H1 (cell line): ENCODE measurements around the gene LTN1. TPM values are rescaled to one million over a fixed set of nuclear protein-coding genes. Genes with fewer than 3 reads are reported as not detected.

Experiments
- CTCF ChIA-PET: fragments of 300-600 bp; sonication (Branson Sonifier 250); formaldehyde crosslinking; loops from one replicate; lab custom pipeline; 2021; ENCODE audit not compliant: partially characterized antibody; lab: Charles Lee
- POLR2A ChIA-PET: fragments of 300-600 bp; sonication (Branson Sonifier 250); formaldehyde crosslinking; loops from one replicate; lab custom pipeline; 2021; ENCODE audit warnings: inconsistent platforms; ENCODE audit not compliant: partially characterized antibody; lab: Charles Lee
- DNase-seq, 2 experiments: peaks; one replicate each; pipeline versions ENCODE4 v3.0.0 to v3.0.0-alpha.2; 2010 to 2022; ENCODE audit warnings: low spot score in 2 of 2, low read depth in 1 of 2, mixed read lengths in 1 of 2
- FAIRE-seq: peaks from 2 replicates; lab custom pipeline; 2011; peaks lifted over from hg19 to GRCh38; lab: Jason Lieb, UNC
- H2AFZ ChIP-seq: 2 replicates; pipeline ENCODE4 v1.8.1; 2012; ENCODE audit warnings: low read length, inconsistent platforms
- H2AK5ac ChIP-seq: 2 replicates; pipeline ENCODE4 v1.6.1; 2013; ENCODE audit warnings: low read depth, low read length
- H2BK120ac ChIP-seq: replicated peaks from 2 replicates; pipeline ENCODE3; 2013; ENCODE audit warnings: low read depth, low read length, inconsistent platforms
- H2BK12ac ChIP-seq: 2 replicates; pipeline ENCODE4 v1.6.1; 2013; ENCODE audit warnings: low read depth, low read length
- H2BK15ac ChIP-seq: 2 replicates; pipeline ENCODE4 v1.6.1; 2013; ENCODE audit warnings: low read length
- H2BK20ac ChIP-seq: 2 replicates; pipeline ENCODE4 v1.6.1; 2013; ENCODE audit warnings: low read length
- H2BK5ac ChIP-seq: 2 replicates; pipeline ENCODE4 v1.6.1; 2013; ENCODE audit warnings: low read depth, low read length
- H3K14ac ChIP-seq: 2 replicates; pipeline ENCODE4 v1.6.1; 2013; ENCODE audit warnings: inconsistent platforms; ENCODE audit not compliant: insufficient read length
- H3K18ac ChIP-seq: 2 replicates; pipeline ENCODE4 v1.6.1; 2013; ENCODE audit warnings: low read length; ENCODE audit errors: extremely low read depth
- H3K23ac ChIP-seq: 2 replicates; pipeline ENCODE4 v1.6.1; 2013; ENCODE audit warnings: inconsistent platforms; ENCODE audit not compliant: insufficient read length
- H3K23me2 ChIP-seq: 2 replicates; pipeline ENCODE4 v1.6.1; 2013; ENCODE audit warnings: low read depth, low read length
- H3K27ac ChIP-seq: 2 replicates; pipeline ENCODE4 v1.6.1; 2011; ENCODE audit warnings: low read depth, low read length, inconsistent platforms
- H3K27me3 ChIP-seq, 4 experiments: replicated peaks in 1 of 4; 1 replicate in 1 of 4; 2 replicates in 3 of 4; pipeline versions ENCODE4 v1.6.1 to v1.8.1; 2011 to 2013; ENCODE audit warnings: low read length in 3 of 4, mild to moderate bottlenecking in 3 of 4, inconsistent platforms in 2 of 4, mixed read lengths in 2 of 4, moderate library complexity in 1 of 4; ENCODE audit not compliant: control insufficient read depth in 3 of 4, insufficient read depth in 3 of 4; ENCODE audit errors: extremely low read depth in 1 of 4
- H3K36me3 ChIP-seq, 4 experiments: 2 replicates each; pipeline versions ENCODE4 v1.6.1 to v1.8.1; 2011 to 2013; ENCODE audit warnings: mild to moderate bottlenecking in 4 of 4, low read length in 3 of 4, moderate library complexity in 2 of 4, control low read depth in 1 of 4, inconsistent platforms in 1 of 4; ENCODE audit not compliant: insufficient read depth in 4 of 4, control insufficient read depth in 2 of 4
- H3K4ac ChIP-seq: replicated peaks from 2 replicates; pipeline ENCODE3; 2013; ENCODE audit warnings: low read length, low read depth, mixed read lengths, inconsistent platforms; ENCODE audit not compliant: insufficient read length
- H3K4me1 ChIP-seq, 4 experiments: replicated peaks in 1 of 4; 1 replicate in 1 of 4; 2 replicates in 3 of 4; pipeline versions ENCODE4 v1.6.1 to v1.8.1; 2011 to 2013; ENCODE audit warnings: low read length in 3 of 4, inconsistent platforms in 2 of 4, mixed read lengths in 1 of 4; ENCODE audit not compliant: insufficient read depth in 4 of 4, control insufficient read depth in 3 of 4
- H3K4me2 ChIP-seq, 2 experiments: 2 replicates each; pipeline versions ENCODE4 v1.6.1 to v1.8.1; 2011 to 2013; ENCODE audit warnings: low read depth in 2 of 2, low read length in 2 of 2, control low read depth in 1 of 2, inconsistent platforms in 1 of 2, mild to moderate bottlenecking in 1 of 2; ENCODE audit not compliant: insufficient read depth in 1 of 2
- H3K4me3 ChIP-seq, 4 experiments: fragments of 200-600, 300-600 bp in 1 of 4; sonication (generic), shearing (Covaris generic), sonication (Bioruptor Twin) in 1 of 4; 2 replicates each; pipeline versions ENCODE4 v1.5.1 to v1.8.1; 2011 to 2016; ENCODE audit warnings: low read length in 4 of 4, low read depth in 3 of 4, control low read depth in 2 of 4, inconsistent platforms in 2 of 4, mild to moderate bottlenecking in 2 of 4, mixed read lengths in 1 of 4, moderate library complexity in 1 of 4; ENCODE audit not compliant: insufficient read depth in 2 of 4; ENCODE audit errors: extremely low read depth in 1 of 4
- H3K56ac ChIP-seq: replicated peaks from 2 replicates; pipeline ENCODE3; 2013; ENCODE audit warnings: low read depth, mild to moderate bottlenecking, mixed read lengths, low read length, inconsistent platforms; ENCODE audit not compliant: insufficient read length
- H3K79me1 ChIP-seq: 2 replicates; pipeline ENCODE4 v1.6.1; 2013; ENCODE audit warnings: low read depth, low read length, control low read depth
- H3K79me2 ChIP-seq, 2 experiments: 2 replicates each; pipeline versions ENCODE4 v1.6.1 to v1.8.1; 2012 to 2013; ENCODE audit warnings: low read length in 2 of 2, mild to moderate bottlenecking in 2 of 2, inconsistent platforms in 1 of 2; ENCODE audit not compliant: insufficient read depth in 2 of 2, control insufficient read depth in 1 of 2
- H3K9ac ChIP-seq, 4 experiments: replicated peaks in 1 of 4; 1 replicate in 1 of 4; 2 replicates in 3 of 4; pipeline versions ENCODE4 v1.6.1 to v1.8.1; 2011 to 2013; ENCODE audit warnings: low read depth in 3 of 4, low read length in 3 of 4, control low read depth in 2 of 4, mild to moderate bottlenecking in 2 of 4, moderate library complexity in 2 of 4, inconsistent platforms in 1 of 4; ENCODE audit errors: extremely low read depth in 1 of 4
- H3K9me3 ChIP-seq, 2 experiments: 2 replicates each; pipeline versions ENCODE4 v1.6.1 to v1.8.1; 2012 to 2013; ENCODE audit warnings: mild to moderate bottlenecking in 2 of 2, moderate library complexity in 2 of 2, control low read depth in 1 of 2, inconsistent platforms in 1 of 2, low read depth in 1 of 2, low read length in 1 of 2, mixed read lengths in 1 of 2; ENCODE audit not compliant: insufficient read depth in 2 of 2
- H4K20me1 ChIP-seq, 2 experiments: replicated peaks in 1 of 2; 2 replicates each; pipeline versions ENCODE3 to v1.8.1; 2011 to 2013; ENCODE audit warnings: inconsistent platforms in 2 of 2, low read length in 2 of 2, mild to moderate bottlenecking in 1 of 2; ENCODE audit not compliant: insufficient read depth in 2 of 2, control insufficient read depth in 1 of 2
- H4K5ac ChIP-seq: 2 replicates; pipeline ENCODE4 v1.6.1; 2013; ENCODE audit warnings: low read length, low read depth, mixed read lengths, inconsistent platforms; ENCODE audit not compliant: insufficient read length
- H4K8ac ChIP-seq: 2 replicates; pipeline ENCODE4 v1.8.0; 2013; ENCODE audit warnings: mild to moderate bottlenecking, moderate library complexity, low read length, inconsistent platforms; ENCODE audit not compliant: insufficient read depth; ENCODE audit errors: extremely low read depth
- H4K91ac ChIP-seq: replicated peaks from 2 replicates; pipeline ENCODE3; 2013; ENCODE audit warnings: low read length, mixed read lengths, inconsistent platforms; ENCODE audit not compliant: insufficient read length
- ATF3 ChIP-seq: IDR thresholded peaks from 2 replicates; pipeline ENCODE4 v1.6.1; 2011; ENCODE audit warnings: low read depth, mild to moderate bottlenecking, low read length; ENCODE audit not compliant: insufficient read depth
- BACH1 ChIP-seq: IDR thresholded peaks from 2 replicates; pipeline ENCODE4 v1.6.1; 2012; ENCODE audit warnings: low read length, improper control_type of control experiment
- CREB1 ChIP-seq: IDR thresholded peaks from 2 replicates; pipeline ENCODE4 v1.6.1; 2012; ENCODE audit warnings: inconsistent platforms
- FOSL1 ChIP-seq: IDR thresholded peaks from 2 replicates; pipeline ENCODE4 v1.6.1; 2011; ENCODE audit warnings: mild to moderate bottlenecking, low read depth, low read length, moderate library complexity; ENCODE audit not compliant: insufficient read depth
- GABPA ChIP-seq: IDR thresholded peaks from 2 replicates; pipeline ENCODE4 v1.6.1; 2011; ENCODE audit warnings: mild to moderate bottlenecking, low read length, moderate library complexity, borderline replicate concordance; ENCODE audit not compliant: insufficient read depth
- HDAC2 ChIP-seq, 2 experiments: fragments of 300-600 bp in 1 of 2; sonication (generic) in 1 of 2; IDR thresholded peaks; 2 replicates each; pipeline ENCODE4 v1.6.1; 2011 to 2012; ENCODE audit warnings: low read depth in 2 of 2, low read length in 2 of 2, mild to moderate bottlenecking in 2 of 2, moderate library complexity in 2 of 2, borderline replicate concordance in 1 of 2, inconsistent platforms in 1 of 2
- JUND ChIP-seq: IDR thresholded peaks from 2 replicates; pipeline ENCODE4 v1.6.1; 2011; ENCODE audit warnings: mild to moderate bottlenecking, improper control_type of control experiment, low read length
- POLR2A ChIP-seq, 2 experiments: IDR thresholded peaks; 1 replicate in 1 of 2; 2 replicates in 1 of 2; pipeline ENCODE4 v1.6.1; 2011; ENCODE audit warnings: low read depth in 2 of 2, low read length in 2 of 2, mild to moderate bottlenecking in 2 of 2; ENCODE audit errors: control extremely low read depth in 1 of 2
- RAD21 ChIP-seq, 2 experiments: IDR thresholded peaks in 1 of 2; conservative IDR thresholded peaks in 1 of 2; 2 replicates each; pipeline ENCODE4 v1.6.1; 2011; ENCODE audit warnings: low read depth in 2 of 2, low read length in 2 of 2, improper control_type of control experiment in 1 of 2, inconsistent platforms in 1 of 2, mild to moderate bottlenecking in 1 of 2, moderate library complexity in 1 of 2
- SIN3A ChIP-seq, 2 experiments: IDR thresholded peaks in 1 of 2; conservative IDR thresholded peaks in 1 of 2; 2 replicates each; pipeline ENCODE4 v1.6.1; 2011 to 2012; ENCODE audit warnings: low read length in 2 of 2, improper control_type of control experiment in 1 of 2, low read depth in 1 of 2, mild to moderate bottlenecking in 1 of 2
- SP1 ChIP-seq: IDR thresholded peaks from 2 replicates; pipeline ENCODE4 v1.6.1; 2011; ENCODE audit warnings: low read depth, low read length
- SUZ12 ChIP-seq: fragments of 200-600 bp; sonication (generic); IDR thresholded peaks from 2 replicates; pipeline ENCODE4 v1.6.1; 2012; ENCODE audit warnings: mild to moderate bottlenecking, inconsistent platforms, low read length, moderate library complexity, mixed read lengths
- YY1 ChIP-seq: IDR thresholded peaks from 2 replicates; pipeline ENCODE4 v1.6.1; 2011; ENCODE audit warnings: low read depth, mild to moderate bottlenecking, low read length
- ZNF274 ChIP-seq: IDR thresholded peaks from 2 replicates; pipeline ENCODE4 v1.7.0; 2012; ENCODE audit warnings: low read length, borderline replicate concordance; ENCODE audit errors: extremely low read depth
- WGBS, 2 experiments: shearing (Covaris generic) in 1 of 2; methylation state at CpG; one replicate each; pipeline versions ENCODE4 v1.1.6 to v1.1.7; 2013 to 2015; ENCODE audit warnings: low lambda C conversion rate in 2 of 2, mixed read lengths in 2 of 2, inconsistent platforms in 1 of 2, low coverage in 1 of 2, missing lambda C conversion rate in 1 of 2; ENCODE audit not compliant: insufficient replicate concordance in 2 of 2, insufficient coverage in 1 of 2, insufficient read length in 1 of 2; ENCODE audit errors: extremely low coverage in 1 of 2, missing lambda C conversion rate in 1 of 2; 5-methylcytosine and 5-hydroxymethylcytosine counted together
- polyA plus RNA-seq, 7 experiments: library from polyadenylated mRNA; depleted of rRNA in 3 of 7; stranded (reverse) in 5 of 7; unstranded in 2 of 7; fragments of >200 nt in 5 of 7; fragments of 200-250 nt in 2 of 7; gene quantifications; 1 replicate in 5 of 7; 2 replicates in 1 of 7; 4 replicates in 1 of 7; pipeline versions ENCODE4 v1.2.1 to v1.2.3, GENCODE V29; 2011 to 2013; ENCODE audit warnings: missing spikeins in 2 of 7, mixed read lengths in 2 of 7
- total RNA-seq: library from RNA; stranded (reverse); fragmentation: NEBNext Ultra II Directional; extraction: Animal tissue kit (Norgen Biotek cat#: 25700); gene quantifications from 2 replicates; pipeline ENCODE4 v1.2.1, GENCODE V29; 2021

The LTN1 gene
- total and polyA plus RNA-seq, 2 of the 8 experiments (the other 6 are each of a cell fraction or from before 2014, with no cell fraction given) = 3.2 to 23.5 TPM

DNA sequence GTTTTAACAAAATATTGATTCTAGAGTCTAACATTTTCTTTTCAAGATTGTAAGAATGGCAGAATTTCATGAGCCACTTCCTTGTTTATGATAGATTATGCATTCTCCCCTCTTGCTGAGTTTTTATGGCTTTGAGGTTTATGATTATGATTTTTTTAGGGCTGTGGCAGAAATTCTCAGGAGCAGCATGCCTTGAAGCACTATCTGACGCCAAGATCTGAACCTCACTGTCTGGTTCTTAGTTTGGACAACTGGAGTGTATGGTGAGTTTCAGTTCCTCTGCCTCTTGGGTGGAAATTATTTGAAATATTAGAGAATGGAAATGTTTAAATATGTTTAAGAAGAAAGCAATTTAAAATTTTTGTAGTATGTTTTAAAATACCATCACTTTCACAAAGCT, 42.0 kb upstream of the LTN1 start:
- Histone ChIP-seq H3K4me1 (no peaks in the 10 kb centered on the region), H3K36me3 (peaks cover 5 to 49% (median 28%) of the 10 kb centered on the region in 4 experiments; a peak in 6 of 8 replicates)
- TF ChIP-seq RAD21 (IDR thresholded peaks at IDR 0.05 in 1 of 2, conservative IDR thresholded peaks at IDR 0.05 in 1 of 2; ENCODE audit: low read depth in 2 of 2, low read length in 2 of 2) (no peak), SUZ12 (no peak), SIN3A (conservative IDR thresholded peaks at IDR 0.05 in 1 of 2, IDR thresholded peaks at IDR 0.05 in 1 of 2; ENCODE audit: low read depth in 1 of 2, low read length in 2 of 2) (no peak), SP1 (no peak), YY1 (no peak), POLR2A (IDR thresholded peaks at IDR 0.05; ENCODE audit: control extremely low read depth in 1 of 2, low read depth in 2 of 2, low read length in 2 of 2) (no peak), HDAC2 (IDR thresholded peaks at IDR 0.05; ENCODE audit: borderline replicate concordance in 1 of 2, low read depth in 2 of 2, low read length in 2 of 2) (no peak), BACH1 (no peak), FOSL1 (no peak), CREB1 (no peak), GABPA (no peak), ZNF274 (no peak), JUND (no peak), ATF3 (no peak)

More for the DNA sequence above, 42.0 kb upstream of the LTN1 start:
- H4K20me1 ChIP-seq = peaks cover 0 to 3% of the 10 kb centered on the region in 2 experiments
- no peaks in the 10 kb centered on the region for H3K9me3 ChIP-seq
- H3K23ac ChIP-seq = no peak overlapping the region
- no peak overlapping the region for H2BK5ac ChIP-seq
- H2BK15ac ChIP-seq = no peak overlapping the region
- no peak overlapping the region for H4K8ac ChIP-seq
- no peak overlapping the region for H3K9ac ChIP-seq
- no peak overlapping the region for H4K91ac ChIP-seq
- no peak overlapping the region for H2AK5ac ChIP-seq
- H3K4ac ChIP-seq = no peak overlapping the region
- H3K14ac ChIP-seq = no peak overlapping the region
- ChIA-PET POLR2A (interaction anchor here (1.9 to 2.4 kb wide), 2 partner anchors 8 to 11 kb away, joined by 5 to 8 read pairs; partner anchors contain the start of gene USP16), CTCF (no interaction called here)
- H2BK120ac ChIP-seq = no peak overlapping the region
- no peak overlapping the region for H4K5ac ChIP-seq
- no peaks in the 10 kb centered on the region for H3K79me1 ChIP-seq
- no peak overlapping the region for H2AFZ ChIP-seq
- no peaks in the 10 kb centered on the region for H3K79me2 ChIP-seq
- H3K18ac ChIP-seq = no peak overlapping the region
- H2BK20ac ChIP-seq = no peak overlapping the region
- no peak overlapping the region for H3K4me2 ChIP-seq
- no peak overlapping the region for H3K4me3 ChIP-seq
- no peak overlapping the region for H2BK12ac ChIP-seq
- WGBS, 2 experiments = 95% methylated on average over 1 of the region's 1 CpG; no CpG with 5 or more reads in 1 of the 2 experiments
- DNase-seq (no peak), FAIRE-seq (no peak)
- H3K23me2 ChIP-seq = no peaks in the 10 kb centered on the region; the same call in 1 of the 2 replicates
- H3K56ac ChIP-seq = no peak overlapping the region
- H3K27ac ChIP-seq = no peak overlapping the region
- no peaks in the 10 kb centered on the region for H3K27me3 ChIP-seq
